ENCODE measurements around the gene GNS. TPM values are rescaled to one million over a fixed set of nuclear protein-coding genes. Genes with fewer than 3 reads are reported as not detected.

Gene GNS
- total and polyA plus RNA-seq, 5 experiments from 2014 or later = 30.1 to 39.8 (median 36.3) TPM

- ATAC-seq (no peak), DNase-seq (no peak)
- peak overlapping the region in 9 of 10 donors; percentile 39 to 83 (median 76) for H3K4me3 Mint-ChIP-seq
- H3K9me3 Mint-ChIP-seq = no peaks in the 10 kb centered on the region
- H3K36me3 Mint-ChIP-seq = peaks cover 0 to 2% (median 0%) of the 10 kb centered on the region in 3 donors
- POLR2A ChIA-PET = interaction anchor here (0.7 to 23.1 kb wide), 4 partner anchors 5 to 67 kb away, joined by 4 to 684 read pairs (median 526); partner anchors contain the start of gene RASSF3
- peak overlapping the region; percentile 93 to 99 (median 97) for H3K27ac Mint-ChIP-seq
- H3K4me1 Mint-ChIP-seq = peaks cover 48 to 95% (median 92%) of the 10 kb centered on the region in 4 donors
- H3K27me3 Mint-ChIP-seq = peaks cover 0 to 1% (median 0%) of the 10 kb centered on the region in 5 donors
Observed at GRCh38 chr12:64678835-64679234, 80.4 kb downstream of the GNS start.

GRCh38 chr12:64678248-64678647 is 81.0 kb downstream of the GNS start:
- H3K27ac Mint-ChIP-seq = peak overlapping the region; percentile 93 to 99 (median 97)
- ATAC-seq = no peak
- peaks cover 45 to 95% (median 92%) of the 10 kb centered on the region in 4 donors for H3K4me1 Mint-ChIP-seq
- peaks cover 0 to 2% (median 0%) of the 10 kb centered on the region in 3 donors for H3K36me3 Mint-ChIP-seq
- peak overlapping the region in 9 of 10 donors; percentile 47 to 80 (median 73) for H3K4me3 Mint-ChIP-seq
- H3K9me3 Mint-ChIP-seq = no peaks in the 10 kb centered on the region
- POLR2A ChIA-PET = interaction anchor here (0.7 to 23.1 kb wide), 4 partner anchors 5 to 66 kb away, joined by 4 to 684 read pairs (median 526); partner anchors contain the start of gene RASSF3
- no peak for DNase-seq
- H3K27me3 Mint-ChIP-seq = no peaks in the 10 kb centered on the region

- peak overlapping the region; percentile 66 to 99 (median 97) for H3K27ac Mint-ChIP-seq
- H3K27me3 Mint-ChIP-seq = no peaks in the 10 kb centered on the region
- peak overlapping the region; percentile 47 to 80 (median 70) for H3K4me3 Mint-ChIP-seq
- H3K9me3 Mint-ChIP-seq = no peaks in the 10 kb centered on the region
- ATAC-seq = no peak
- peaks cover 41 to 94% (median 89%) of the 10 kb centered on the region in 4 donors for H3K4me1 Mint-ChIP-seq
- POLR2A ChIA-PET = interaction anchor here (1.8 to 23.1 kb wide), 4 partner anchors 2 to 64 kb away, joined by 8 to 684 read pairs (median 526); partner anchors contain the start of gene RASSF3
- peaks cover 0 to 7% (median 0%) of the 10 kb centered on the region in 3 donors for H3K36me3 Mint-ChIP-seq
- no peak for DNase-seq
Observed at GRCh38 chr12:64675795-64676194, 83.4 kb downstream of the GNS start.

GRCh38 chr12:64674367-64674922 is 84.8 kb downstream of the GNS start:
- Mint-ChIP-seq H3K4me3 (peak overlapping the region; percentile 51 to 88 (median 74)), H3K9me3 (no peaks in the 10 kb centered on the region), H3K36me3 (peaks cover 0 to 7% (median 0%) of the 10 kb centered on the region in 3 donors), H3K4me1 (peaks cover 46 to 94% (median 89%) of the 10 kb centered on the region in 4 donors), H3K27me3 (no peaks in the 10 kb centered on the region), H3K27ac (peak overlapping the region; percentile 95 to 99 (median 97))
- peak; percentile 68 to 83 for ATAC-seq
- DNase-seq = peak; percentile 33 to 93 (median 82)
- POLR2A ChIA-PET = interaction anchor here (0.5 to 21.4 kb wide), 10 partner anchors 8 to 272 kb away, joined by 3 to 684 read pairs (median 4); partner anchors contain the start of gene RASSF3

GRCh38 chr12:64673490-64674169 is 85.6 kb downstream of the GNS start:
- peaks cover 52 to 93% (median 88%) of the 10 kb centered on the region in 4 donors for H3K4me1 Mint-ChIP-seq
- ATAC-seq = no peak
- no peaks in the 10 kb centered on the region for H3K9me3 Mint-ChIP-seq
- POLR2A ChIA-PET = interaction anchor here (0.6 to 21.4 kb wide), 7 partner anchors 8 to 273 kb away, joined by 3 to 684 read pairs (median 6); partner anchors contain the start of gene RASSF3
- DNase-seq = no peak
- no peaks in the 10 kb centered on the region for H3K27me3 Mint-ChIP-seq
- H3K27ac Mint-ChIP-seq = peak overlapping the region; percentile 95 to 99 (median 97)
- peak overlapping the region; percentile 65 to 88 (median 74) for H3K4me3 Mint-ChIP-seq
- H3K36me3 Mint-ChIP-seq = peaks cover 0 to 7% (median 0%) of the 10 kb centered on the region in 3 donors

- DNase-seq = peak in 7 of 10 donors; percentile 31 to 60 (median 40)
- H3K36me3 Mint-ChIP-seq = peaks cover 0 to 9% (median 0%) of the 10 kb centered on the region in 3 donors
- no peaks in the 10 kb centered on the region for H3K9me3 Mint-ChIP-seq
- no peak for ATAC-seq
- H3K27me3 Mint-ChIP-seq = no peaks in the 10 kb centered on the region
- peak overlapping the region; percentile 65 to 88 (median 74) for H3K4me3 Mint-ChIP-seq
- peaks cover 53 to 93% (median 87%) of the 10 kb centered on the region in 4 donors for H3K4me1 Mint-ChIP-seq
- H3K27ac Mint-ChIP-seq = peak overlapping the region; percentile 95 to 99 (median 97)
- POLR2A ChIA-PET = interaction anchor here (2.1 to 21.4 kb wide), 3 partner anchors 14 to 123 kb away, joined by 6 to 684 read pairs (median 368); partner anchors contain the start of gene RASSF3
Observed at GRCh38 chr12:64672925-64673409, 86.2 kb downstream of the GNS start.

GRCh38 chr12:64671681-64672080 is 87.5 kb downstream of the GNS start:
- POLR2A ChIA-PET = interaction anchor here (1.2 to 21.4 kb wide), 4 partner anchors 13 to 122 kb away, joined by 3 to 684 read pairs (median 187); partner anchors contain the start of gene RASSF3
- peak overlapping the region; percentile 65 to 95 (median 92) for H3K4me3 Mint-ChIP-seq

GRCh38 chr12:64670919-64671639 is 88.1 kb downstream of the GNS start:
- Mint-ChIP-seq H3K4me1 (peaks cover 56 to 94% (median 88%) of the 10 kb centered on the region in 4 donors), H3K27ac (peak overlapping the region; percentile 85 to 100 (median 98)), H3K27me3 (no peaks in the 10 kb centered on the region), H3K9me3 (no peaks in the 10 kb centered on the region), H3K36me3 (peaks cover 0 to 9% (median 0%) of the 10 kb centered on the region in 3 donors), H3K4me3 (peak overlapping the region; percentile 87 to 95 (median 92))
- ATAC-seq (no peak), DNase-seq (no peak)
- POLR2A ChIA-PET = interaction anchor here (0.8 to 17.5 kb wide), 4 partner anchors 13 to 63 kb away, joined by 3 to 684 read pairs (median 59); partner anchors contain the start of gene RASSF3

More at GRCh38 chr12:64671681-64672080, 87.5 kb downstream of the GNS start:
- no peak for ATAC-seq
- no peaks in the 10 kb centered on the region for H3K9me3 Mint-ChIP-seq
- peak overlapping the region; percentile 85 to 100 (median 98) for H3K27ac Mint-ChIP-seq
- H3K36me3 Mint-ChIP-seq = peaks cover 0 to 9% (median 0%) of the 10 kb centered on the region in 3 donors
- peaks cover 51 to 93% (median 86%) of the 10 kb centered on the region in 4 donors for H3K4me1 Mint-ChIP-seq
- H3K27me3 Mint-ChIP-seq = no peaks in the 10 kb centered on the region
- DNase-seq = no peak

- Mint-ChIP-seq H3K36me3 (peaks cover 0 to 9% (median 0%) of the 10 kb centered on the region in 3 donors), H3K4me1 (peaks cover 57 to 95% (median 89%) of the 10 kb centered on the region in 4 donors)
- no peak for ATAC-seq
Observed at GRCh38 chr12:64670019-64670418, 89.2 kb downstream of the GNS start.

GRCh38 chr12:64669270-64669842 is 89.8 kb downstream of the GNS start:
- peaks cover 0 to 9% (median 0%) of the 10 kb centered on the region in 3 donors for H3K36me3 Mint-ChIP-seq

More at GRCh38 chr12:64670019-64670418, 89.2 kb downstream of the GNS start:
- peak in 1 of 10 donors; percentile 34 for DNase-seq
- POLR2A ChIA-PET = interaction anchor here (0.5 to 17.5 kb wide), 15 partner anchors 9 to 125 kb away, joined by 3 to 684 read pairs (median 5); partner anchors contain the start of gene RASSF3
- H3K27ac Mint-ChIP-seq = peak overlapping the region; percentile 85 to 100 (median 98)
- H3K27me3 Mint-ChIP-seq = no peaks in the 10 kb centered on the region
- no peaks in the 10 kb centered on the region for H3K9me3 Mint-ChIP-seq
- peak overlapping the region; percentile 87 to 95 (median 92) for H3K4me3 Mint-ChIP-seq

GRCh38 chr12:64667793-64668192 is 91.4 kb downstream of the GNS start:
- DNase-seq (no peak), ATAC-seq (no peak)
- POLR2A ChIA-PET = interaction anchor here (0.6 to 17.5 kb wide), 7 partner anchors 8 to 112 kb away, joined by 3 to 684 read pairs (median 7); partner anchors contain the start of gene RASSF3
- no peaks in the 10 kb centered on the region for H3K9me3 Mint-ChIP-seq
- H3K27ac Mint-ChIP-seq = peak overlapping the region; percentile 85 to 100 (median 98)
- peak overlapping the region; percentile 46 to 95 (median 92) for H3K4me3 Mint-ChIP-seq
- no peaks in the 10 kb centered on the region for H3K27me3 Mint-ChIP-seq
- peaks cover 0 to 11% (median 0%) of the 10 kb centered on the region in 3 donors for H3K36me3 Mint-ChIP-seq
- peaks cover 47 to 97% (median 80%) of the 10 kb centered on the region in 4 donors for H3K4me1 Mint-ChIP-seq

More at GRCh38 chr12:64669270-64669842, 89.8 kb downstream of the GNS start:
- Mint-ChIP-seq H3K9me3 (no peaks in the 10 kb centered on the region), H3K4me3 (peak overlapping the region; percentile 87 to 95 (median 92)), H3K27me3 (no peaks in the 10 kb centered on the region), H3K27ac (peak overlapping the region; percentile 85 to 100 (median 98)), H3K4me1 (peaks cover 53 to 97% (median 86%) of the 10 kb centered on the region in 4 donors)
- POLR2A ChIA-PET = interaction anchor here (0.5 to 17.5 kb wide), 15 partner anchors 9 to 126 kb away, joined by 3 to 684 read pairs (median 5); partner anchors contain the start of gene RASSF3
- DNase-seq (peak in 9 of 10 donors; percentile 33 to 87 (median 60)), ATAC-seq (peak; percentile 83 to 90)
